Common myeloid progenitor, CD34-positive (primary cell): ENCODE measurements around the gene C1orf21.

Experiments used
- CTCF ChIA-PET: fragments of 350-600 bp; sonication (Branson Sonifier 250); formaldehyde crosslinking; loops from one replicate; lab custom pipeline; 2021; ENCODE audit warnings: antibody characterized with exemption; lab: Charles Lee
- POLR2A ChIA-PET: fragments of 350-600 bp; sonication (Branson Sonifier 250); formaldehyde crosslinking; loops from one replicate; lab custom pipeline; 2021; ENCODE audit warnings: antibody characterized with exemption; lab: Charles Lee
- DNase-seq, 3 donors: peaks; one replicate each; pipeline versions ENCODE4 v3.0.0 to v3.0.0-alpha.2; 2013
- H3K27ac ChIP-seq, 2 experiments: 1 replicate in 1 of 2; 2 replicates in 1 of 2; pipeline ENCODE4 v1.7.0; 2013; ENCODE audit warnings: inconsistent platforms in 2 of 2, low read length in 2 of 2, mild to moderate bottlenecking in 2 of 2, low read depth in 1 of 2, moderate library complexity in 1 of 2; ENCODE audit not compliant: severe bottlenecking in 2 of 2, insufficient read depth in 1 of 2, poor library complexity in 1 of 2
- H3K27me3 ChIP-seq, 5 experiments: replicated peaks in 2 of 5; 1 replicate in 3 of 5; 2 replicates in 2 of 5; pipeline versions ENCODE4 v1.6.1 to v1.7.0; 2013; ENCODE audit warnings: low read length in 4 of 5, mild to moderate bottlenecking in 2 of 5, moderate library complexity in 2 of 5, inconsistent platforms in 1 of 5; ENCODE audit not compliant: insufficient read depth in 5 of 5, control insufficient read depth in 4 of 5
- H3K36me3 ChIP-seq, 4 experiments: 1 replicate in 2 of 4; 2 replicates in 2 of 4; pipeline versions ENCODE4 v1.6.1 to v1.7.0; 2013; ENCODE audit warnings: low read length in 3 of 4, control low read depth in 1 of 4, mild to moderate bottlenecking in 1 of 4; ENCODE audit not compliant: control insufficient read depth in 4 of 4, insufficient read depth in 4 of 4
- H3K4me1 ChIP-seq, 4 experiments: 1 replicate in 3 of 4; 2 replicates in 1 of 4; pipeline versions ENCODE4 v1.6.1 to v1.7.1; 2013; ENCODE audit warnings: low read length in 3 of 4, mild to moderate bottlenecking in 3 of 4, control low read depth in 1 of 4, inconsistent platforms in 1 of 4, moderate library complexity in 1 of 4; ENCODE audit not compliant: control insufficient read depth in 4 of 4, insufficient read depth in 4 of 4; ENCODE audit errors: control extremely low read depth in 1 of 4
- H3K4me3 ChIP-seq, 7 experiments: 1 replicate in 4 of 7; 2 replicates in 3 of 7; pipeline versions ENCODE4 v1.5.1 to v1.7.0; 2013; ENCODE audit warnings: mild to moderate bottlenecking in 7 of 7, low read length in 6 of 7, moderate library complexity in 6 of 7, inconsistent platforms in 2 of 7, low read depth in 2 of 7, control low read depth in 1 of 7; ENCODE audit not compliant: insufficient read depth in 4 of 7, control insufficient read depth in 1 of 7; ENCODE audit errors: extremely low read depth in 1 of 7
- H3K9me3 ChIP-seq, 5 experiments: 1 replicate in 4 of 5; 2 replicates in 1 of 5; pipeline versions ENCODE4 v1.6.1 to v1.7.1; 2013; ENCODE audit warnings: low read length in 4 of 5, mild to moderate bottlenecking in 2 of 5, inconsistent platforms in 1 of 5, low read depth in 1 of 5, moderate library complexity in 1 of 5; ENCODE audit not compliant: control insufficient read depth in 4 of 5, insufficient read depth in 2 of 5; ENCODE audit errors: control extremely low read depth in 1 of 5
- WGBS: methylation state at CpG from one replicate; pipeline ENCODE4 v1.1.5; 2013; ENCODE audit not compliant: insufficient coverage; 5-methylcytosine and 5-hydroxymethylcytosine counted together

Gene C1orf21

GRCh38 chr1:184407816-184408510 is 21.1 kb downstream of the C1orf21 start:
- Histone ChIP-seq H3K4me3 (no peak overlapping the region), H3K36me3 (no peaks in the 10 kb centered on the region), H3K9me3 (no peaks in the 10 kb centered on the region), H3K4me1 (peaks cover 0 to 9% (median 4%) of the 10 kb centered on the region in 4 experiments), H3K27ac (no peak overlapping the region), H3K27me3 (no peaks in the 10 kb centered on the region)
- WGBS: 90% methylated on average over 2 of the region's 5 CpGs
- CTCF ChIA-PET: interaction anchor here (0.9 to 1.2 kb wide), 3 partner anchors 10 to 34 kb away, joined by 3 read pairs; no protein-coding TSS in a partner anchor
- POLR2A ChIA-PET: interaction anchor here (0.5 kb wide), 1 partner anchor 9 kb away, joined by 4 read pairs; no protein-coding TSS in a partner anchor
- no peak for DNase-seq

DNA sequence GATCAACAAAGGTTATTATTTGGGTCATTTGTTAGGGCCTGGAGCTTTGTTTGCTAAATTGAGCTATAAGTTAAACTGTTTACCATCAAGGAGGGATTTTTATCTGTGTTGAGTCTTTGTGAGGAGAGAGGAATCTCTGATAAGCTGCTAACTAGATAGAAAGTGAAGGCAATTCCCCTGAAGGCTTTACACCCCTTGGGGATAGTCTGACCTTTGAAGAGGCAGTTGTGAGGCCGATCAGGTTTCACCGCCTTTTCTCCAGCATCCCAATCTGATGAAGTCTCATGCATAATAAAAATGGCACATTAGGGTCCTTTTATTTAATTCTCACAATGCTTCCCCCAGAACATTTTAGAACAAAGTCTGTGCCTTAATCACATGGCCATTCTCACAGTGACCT is 21.8 kb downstream of the C1orf21 start:
- H3K36me3 ChIP-seq: no peaks in the 10 kb centered on the region
- peaks cover 0 to 9% (median 4%) of the 10 kb centered on the region in 4 experiments for H3K4me1 ChIP-seq
- CTCF ChIA-PET: interaction anchor here (0.9 to 1.2 kb wide), 4 partner anchors 15 to 34 kb away, joined by 3 to 4 read pairs (median 3); no protein-coding TSS in a partner anchor
- POLR2A ChIA-PET: interaction anchor here (0.5 to 0.7 kb wide), 2 partner anchors 10 to 766 kb away, joined by 3 to 4 read pairs; no protein-coding TSS in a partner anchor
- WGBS: no CpG with 5 or more reads among the region's 2 CpGs
- no peak overlapping the region for H3K27ac ChIP-seq
- no peak for DNase-seq
- no peak overlapping the region for H3K4me3 ChIP-seq
- no peaks in the 10 kb centered on the region for H3K9me3 ChIP-seq
- H3K27me3 ChIP-seq: no peaks in the 10 kb centered on the region

DNA sequence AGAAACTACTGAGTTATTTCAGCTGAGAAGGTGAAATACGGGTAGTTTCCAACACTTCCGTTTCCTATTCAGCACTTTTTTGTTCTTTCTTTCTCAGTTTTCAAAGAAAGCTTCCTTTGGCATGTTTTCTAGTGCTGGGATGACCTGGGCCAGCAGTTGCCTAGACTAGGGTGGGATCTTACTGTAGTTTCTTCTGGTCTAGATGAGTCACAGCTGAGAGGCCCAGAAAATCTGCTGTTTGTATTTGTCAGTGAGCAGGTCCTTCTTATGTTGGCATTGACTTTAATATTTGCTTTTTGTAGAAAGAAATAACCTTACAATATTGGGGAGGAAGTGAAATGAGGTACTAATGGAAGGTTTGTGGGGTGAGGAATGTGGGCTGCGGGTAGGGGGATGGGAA is 22.2 kb downstream of the C1orf21 start:
- WGBS: 67% methylated on average over 1 of the region's 3 CpGs
- POLR2A ChIA-PET: interaction anchor here (0.7 kb wide), 1 partner anchor 767 kb away, joined by 3 read pairs; no protein-coding TSS in a partner anchor
- CTCF ChIA-PET: interaction anchor here (0.9 to 1.4 kb wide), 5 partner anchors 10 to 33 kb away, joined by 3 to 5 read pairs (median 3); no protein-coding TSS in a partner anchor

GRCh38 chr1:184412472-184412871 is 25.6 kb downstream of the C1orf21 start:
- Histone ChIP-seq H3K4me3 (no peak overlapping the region), H3K27me3 (no peaks in the 10 kb centered on the region), H3K4me1 (peaks cover 0 to 11% (median 2%) of the 10 kb centered on the region in 4 experiments), H3K36me3 (no peaks in the 10 kb centered on the region), H3K9me3 (no peaks in the 10 kb centered on the region), H3K27ac (no peak overlapping the region)
- ChIA-PET CTCF (interaction anchor here (1.0 to 1.2 kb wide), 2 partner anchors 16 to 31 kb away, joined by 3 to 4 read pairs; no protein-coding TSS in a partner anchor), POLR2A (no interaction called here)
- no peak for DNase-seq
- no CpG with 5 or more reads among the region's 1 CpG for WGBS

More for the DNA sequence above, 22.2 kb downstream of the C1orf21 start:
- Histone ChIP-seq H3K9me3 (no peaks in the 10 kb centered on the region), H3K27ac (no peak overlapping the region), H3K4me3 (no peak overlapping the region), H3K27me3 (no peaks in the 10 kb centered on the region), H3K36me3 (no peaks in the 10 kb centered on the region), H3K4me1 (peaks cover 0 to 9% (median 4%) of the 10 kb centered on the region in 4 experiments)
- no peak for DNase-seq

- no peak for DNase-seq
- CTCF ChIA-PET: interaction anchor here (1.4 kb wide), 1 partner anchor 27 kb away, joined by 3 read pairs; no protein-coding TSS in a partner anchor
- Histone ChIP-seq H3K4me1 (peaks cover 0 to 38% (median 33%) of the 10 kb centered on the region in 4 experiments), H3K4me3 (no peak overlapping the region), H3K27ac (no peak overlapping the region), H3K36me3 (no peaks in the 10 kb centered on the region), H3K27me3 (no peaks in the 10 kb centered on the region), H3K9me3 (no peaks in the 10 kb centered on the region)
- POLR2A ChIA-PET: no interaction called here
- WGBS: no CpG with 5 or more reads among the region's 2 CpGs
Measured at GRCh38 chr1:184416481-184416880, 29.7 kb downstream of the C1orf21 start.

GRCh38 chr1:184416946-184417345 is 30.1 kb downstream of the C1orf21 start:
- POLR2A ChIA-PET: no interaction called here
- Histone ChIP-seq H3K9me3 (no peaks in the 10 kb centered on the region), H3K36me3 (no peaks in the 10 kb centered on the region), H3K27me3 (no peaks in the 10 kb centered on the region), H3K4me3 (no peak overlapping the region), H3K27ac (no peak overlapping the region), H3K4me1 (peaks cover 0 to 41% (median 35%) of the 10 kb centered on the region in 4 experiments)
- 75% methylated on average over 3 of the region's 3 CpGs for WGBS
- no peak for DNase-seq
- CTCF ChIA-PET: interaction anchor here (1.4 kb wide), 1 partner anchor 27 kb away, joined by 3 read pairs; no protein-coding TSS in a partner anchor

DNA sequence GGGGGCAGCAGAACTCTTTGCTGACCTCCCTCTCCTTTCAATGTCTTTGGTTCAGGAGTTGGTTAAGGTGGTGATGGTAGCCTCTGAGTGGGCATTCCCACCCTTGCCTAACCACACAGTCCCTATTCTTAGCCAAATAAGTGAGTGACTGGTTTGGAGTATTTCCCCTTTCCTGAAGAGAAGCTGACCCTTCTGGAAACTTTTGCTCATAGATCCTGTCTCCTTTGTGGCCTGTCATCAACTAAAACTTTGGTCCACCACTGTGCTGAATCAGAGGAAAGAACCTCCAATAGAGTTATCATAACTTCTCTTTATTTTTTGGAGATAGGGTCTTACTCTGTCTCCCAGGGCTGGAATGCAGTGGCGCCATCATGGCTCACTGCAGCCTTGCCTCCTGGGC is 31.1 kb downstream of the C1orf21 start:
- peaks cover 0 to 2% (median 0%) of the 10 kb centered on the region in 4 experiments for H3K36me3 ChIP-seq
- no peaks in the 10 kb centered on the region for H3K27me3 ChIP-seq
- no peak for DNase-seq
- H3K9me3 ChIP-seq: no peaks in the 10 kb centered on the region
- POLR2A ChIA-PET: no interaction called here
- H3K27ac ChIP-seq: no peak overlapping the region
- CTCF ChIA-PET: no interaction called here
- H3K4me1 ChIP-seq: peaks cover 0 to 42% (median 35%) of the 10 kb centered on the region in 4 experiments
- H3K4me3 ChIP-seq: no peak overlapping the region
- 100% methylated on average over 1 of the region's 1 CpG for WGBS
